Activated CD4-positive, alpha-beta T cell treated with anti-CD3 and anti-CD28 coated beads, Interleukin-2, amount 50 U/mL, for 48 hours (primary cell): ENCODE measurements around the gene BCAR1.
"Not testable (repeated sequence)": the region's sequence is repeated elsewhere in the genome, so short reads cannot be mapped to it uniquely, and the experiment has no call there.

Experiments
- DNase-seq, 2 experiments: peaks; one replicate each; pipeline ENCODE4 v3.0.0-alpha.2; 2020

The BCAR1 gene

GRCh38 chr16:75238132-75238852 is 13.1 kb downstream of the BCAR1 start:
- no peak for DNase-seq

- DNase-seq, result no peak
These were observed 13.9 kb downstream of the BCAR1 start for GRCh38 chr16:75237398-75238131.

GRCh38 chr16:75236736-75237397 is 14.6 kb downstream of the BCAR1 start:
- no peak for DNase-seq

GRCh38 chr16:75236232-75236631 is 15.2 kb downstream of the BCAR1 start:
- no peak for DNase-seq

- DNase-seq, result no peak
These were observed 15.7 kb downstream of the BCAR1 start for GRCh38 chr16:75235721-75236193.

GRCh38 chr16:75234856-75235696 is 16.3 kb downstream of the BCAR1 start:
- DNase-seq, result no peak

GRCh38 chr16:75233611-75233938 is 17.8 kb downstream of the BCAR1 start:
- DNase-seq, result no peak

GRCh38 chr16:75231570-75231969 is 19.9 kb downstream of the BCAR1 start:
- DNase-seq, result no peak

GRCh38 chr16:75230471-75231110 is 20.8 kb downstream of the BCAR1 start:
- no peak for DNase-seq

GRCh38 chr16:75229172-75230031 is 22.0 kb downstream of the BCAR1 start:
- no peak for DNase-seq

- DNase-seq, result no peak
These were observed 23.1 kb downstream of the BCAR1 start for GRCh38 chr16:75228143-75228976.

- DNase-seq, result no peak
These were observed 23.9 kb downstream of the BCAR1 start for GRCh38 chr16:75227361-75228142.

- no peak for DNase-seq
These were observed 24.7 kb downstream of the BCAR1 start for GRCh38 chr16:75226550-75227360.

- DNase-seq, result no peak
These were observed 25.5 kb downstream of the BCAR1 start for GRCh38 chr16:75225678-75226515.

- no peak for DNase-seq
These were observed 26.3 kb downstream of the BCAR1 start for GRCh38 chr16:75225092-75225491.

- no peak for DNase-seq
These were observed 26.9 kb downstream of the BCAR1 start for GRCh38 chr16:75224306-75225082.

- not testable (repeated sequence) for DNase-seq
These were observed 28.3 kb downstream of the BCAR1 start for GRCh38 chr16:75223129-75223528.
